HUES48 (cell line): ENCODE data around the gene TRIM5.
"Not testable (repeated sequence)": the region's sequence is repeated elsewhere in the genome, so short reads cannot be mapped to it uniquely, and the experiment has no call there.

Experiments
- H3K27ac ChIP-seq: one replicate; pipeline ENCODE4 v1.7.0; 2013; ENCODE audit warnings: low read depth, low read length, inconsistent platforms
- H3K27me3 ChIP-seq: 2 replicates; pipeline ENCODE4 v1.6.1; 2013; ENCODE audit warnings: mild to moderate bottlenecking, low read length; ENCODE audit not compliant: control insufficient read depth, insufficient read depth
- H3K36me3 ChIP-seq: 2 replicates; pipeline ENCODE4 v1.6.1; 2013; ENCODE audit warnings: low read length; ENCODE audit not compliant: control insufficient read depth, insufficient read depth
- H3K4me1 ChIP-seq: 2 replicates; pipeline ENCODE4 v1.6.1; 2013; ENCODE audit warnings: mild to moderate bottlenecking, low read length; ENCODE audit not compliant: control insufficient read depth, insufficient read depth
- H3K4me3 ChIP-seq: 2 replicates; pipeline ENCODE4 v1.5.1; 2013; ENCODE audit warnings: mild to moderate bottlenecking, low read depth, low read length
- H3K9ac ChIP-seq: 2 replicates; pipeline ENCODE4 v1.6.1; 2013; ENCODE audit warnings: mild to moderate bottlenecking, low read depth, low read length, moderate library complexity
- H3K9me3 ChIP-seq: 2 replicates; pipeline ENCODE4 v1.6.1; 2013; ENCODE audit warnings: low read length; ENCODE audit not compliant: control insufficient read depth, insufficient read depth

TRIM5 gene

GRCh38 chr11:5684646-5685362 lies at the start of gene TRIM5:
TSS of gene TRIM5 (minus strand) at chr11:5685074. CDS start at chr11:5680177, 4,897 bp downstream.
- H3K4me1 ChIP-seq = peaks cover 19% of the 10 kb centered on the region
- H3K9me3 ChIP-seq = no peaks in the 10 kb centered on the region
- no peaks in the 10 kb centered on the region for H3K27me3 ChIP-seq
- H3K36me3 ChIP-seq = peaks cover 3% of the 10 kb centered on the region; the same call in 1 of the 2 replicates
- peak within 1 kb of the TSS; percentile 84 for H3K9ac ChIP-seq
- peak within 1 kb of the TSS; percentile 61 for H3K4me3 ChIP-seq
- peak within 1 kb of the TSS; percentile 93 for H3K27ac ChIP-seq

DNA sequence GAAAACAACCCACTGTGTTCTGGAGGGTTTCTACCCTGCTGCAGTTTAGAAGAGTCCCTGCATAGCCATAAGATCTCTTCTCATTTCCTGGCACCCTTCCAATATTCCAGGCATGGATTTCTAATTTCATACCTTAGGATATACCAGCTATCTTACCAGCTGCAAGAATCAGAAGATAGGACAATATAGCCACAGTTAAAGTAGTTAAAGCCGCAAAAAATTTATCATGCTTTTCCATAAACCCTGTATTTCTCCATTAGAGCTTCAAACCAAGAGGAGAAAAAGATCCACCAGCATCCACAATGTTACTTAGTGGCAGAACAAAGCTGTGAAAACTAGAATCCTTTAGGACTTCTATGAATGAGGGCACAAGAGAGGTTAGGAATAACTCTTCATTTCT lies 42.8 kb upstream of the TRIM5 start:
- no peaks in the 10 kb centered on the region for H3K27me3 ChIP-seq
- H3K9ac ChIP-seq = no peak overlapping the region
- no peak overlapping the region for H3K27ac ChIP-seq
- no peaks in the 10 kb centered on the region for H3K4me1 ChIP-seq
- H3K4me3 ChIP-seq = no peak overlapping the region
- H3K9me3 ChIP-seq = no peaks in the 10 kb centered on the region
- no peaks in the 10 kb centered on the region for H3K36me3 ChIP-seq

DNA sequence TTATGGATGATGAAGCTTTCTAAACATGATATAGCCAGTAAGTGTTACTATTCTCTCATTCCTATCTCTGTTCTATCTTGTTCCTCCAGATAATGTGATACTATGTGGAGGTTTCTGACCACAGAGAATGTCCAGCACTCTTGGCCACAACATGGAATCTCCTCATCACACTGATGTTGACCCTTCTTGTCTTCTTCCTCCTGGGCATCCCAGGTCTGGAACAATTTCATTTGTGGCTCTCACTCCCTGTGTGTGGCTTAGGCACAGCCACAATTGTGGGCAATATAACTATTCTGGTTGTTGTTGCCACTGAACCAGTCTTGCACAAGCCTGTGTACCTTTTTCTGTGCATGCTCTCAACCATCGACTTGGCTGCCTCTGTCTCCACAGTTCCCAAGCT lies 41.5 kb upstream of the TRIM5 start:
- no peak overlapping the region for H3K9ac ChIP-seq
- H3K4me3 ChIP-seq = no peak overlapping the region
- no peak overlapping the region for H3K27ac ChIP-seq
- H3K9me3 ChIP-seq = no peaks in the 10 kb centered on the region
- no peaks in the 10 kb centered on the region for H3K4me1 ChIP-seq
- no peaks in the 10 kb centered on the region for H3K36me3 ChIP-seq
- H3K27me3 ChIP-seq = no peaks in the 10 kb centered on the region

GRCh38 chr11:5722622-5723021 lies 37.7 kb upstream of the TRIM5 start:
- H3K4me3 ChIP-seq = no peak overlapping the region
- no peaks in the 10 kb centered on the region for H3K4me1 ChIP-seq
- H3K9ac ChIP-seq = no peak overlapping the region
- H3K27me3 ChIP-seq = no peaks in the 10 kb centered on the region
- H3K9me3 ChIP-seq = no peaks in the 10 kb centered on the region
- no peaks in the 10 kb centered on the region for H3K36me3 ChIP-seq
- H3K27ac ChIP-seq = no peak overlapping the region

- no peaks in the 10 kb centered on the region for H3K9me3 ChIP-seq
- no peak overlapping the region for H3K27ac ChIP-seq
These were observed 35.0 kb upstream of the TRIM5 start for GRCh38 chr11:5719703-5720495.

GRCh38 chr11:5716518-5716917 lies 31.6 kb upstream of the TRIM5 start:
- not testable (repeated sequence) for H3K9me3 ChIP-seq, H3K27me3 ChIP-seq, H3K9ac ChIP-seq, H3K4me3 ChIP-seq, H3K4me1 ChIP-seq, H3K27ac ChIP-seq, H3K36me3 ChIP-seq

More at GRCh38 chr11:5719703-5720495, 35.0 kb upstream of the TRIM5 start:
- Histone ChIP-seq H3K36me3 (no peaks in the 10 kb centered on the region), H3K4me1 (no peaks in the 10 kb centered on the region), H3K4me3 (no peak overlapping the region), H3K9ac (no peak overlapping the region), H3K27me3 (no peaks in the 10 kb centered on the region)

DNA sequence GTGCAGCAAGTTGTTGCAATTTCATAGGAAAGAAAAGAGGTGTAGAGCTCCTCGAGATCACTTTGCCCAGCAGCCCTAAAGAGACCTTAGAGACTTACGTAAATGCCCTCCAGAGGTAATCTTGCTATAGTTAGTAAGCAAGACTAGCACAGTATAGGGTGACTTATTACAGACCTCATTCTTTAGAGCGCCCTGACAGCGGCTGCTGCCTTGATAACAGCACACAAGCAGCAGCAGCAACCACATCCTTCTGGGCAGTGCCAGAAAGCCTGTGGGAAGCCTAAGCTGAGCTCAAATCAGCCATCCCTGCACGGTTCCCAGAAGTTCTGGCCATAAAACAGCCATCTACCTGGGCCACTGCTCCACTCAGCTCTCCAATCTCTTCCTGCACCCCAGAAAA lies 28.8 kb upstream of the TRIM5 start:
- no peaks in the 10 kb centered on the region for H3K9me3 ChIP-seq
- H3K4me1 ChIP-seq = no peaks in the 10 kb centered on the region
- no peak overlapping the region for H3K4me3 ChIP-seq
- no peak overlapping the region for H3K9ac ChIP-seq
- no peaks in the 10 kb centered on the region for H3K27me3 ChIP-seq
- peaks cover 7% of the 10 kb centered on the region; the same call in 1 of the 2 replicates for H3K36me3 ChIP-seq
- no peak overlapping the region for H3K27ac ChIP-seq

DNA sequence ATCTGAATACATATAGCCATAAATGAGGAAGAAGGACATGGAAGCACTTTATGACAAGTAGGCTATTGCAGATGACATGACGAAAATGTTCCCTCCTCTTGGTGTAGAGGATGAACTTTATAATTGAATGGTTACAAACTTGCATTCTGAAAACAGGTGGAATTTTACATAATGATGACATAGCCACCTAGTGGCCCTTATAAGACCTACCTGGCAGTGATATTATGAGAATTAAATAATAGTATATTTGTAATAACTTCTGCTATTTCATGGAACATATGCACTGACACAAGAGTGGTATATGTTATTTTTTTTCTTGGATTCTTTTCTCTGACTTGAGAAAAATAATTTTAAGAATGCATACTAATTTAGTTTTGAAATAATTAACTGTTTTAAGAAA lies 27.6 kb upstream of the TRIM5 start:
- H3K9ac ChIP-seq = no peak overlapping the region
- peaks cover 17% of the 10 kb centered on the region for H3K36me3 ChIP-seq
- no peaks in the 10 kb centered on the region for H3K4me1 ChIP-seq

DNA sequence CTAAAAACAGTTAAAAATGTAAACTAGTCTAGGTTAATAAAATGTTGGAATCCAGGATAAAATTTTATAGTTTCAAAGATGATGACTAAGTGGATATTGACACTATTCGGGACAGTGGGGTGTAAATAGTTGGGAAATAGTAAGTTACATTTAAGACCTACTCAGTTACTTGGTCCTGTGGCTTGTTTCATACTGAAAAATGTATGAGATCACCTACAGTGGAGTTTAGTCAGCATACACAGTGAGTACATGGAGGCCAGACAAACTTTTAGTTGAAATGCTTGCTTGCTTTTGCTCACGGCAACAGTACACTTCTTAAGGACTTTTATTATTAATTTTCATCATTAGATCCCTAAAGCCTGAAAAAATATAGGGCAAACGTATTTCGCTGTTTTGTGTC lies 20.8 kb upstream of the TRIM5 start:
- H3K9me3 ChIP-seq = no peaks in the 10 kb centered on the region
- H3K4me1 ChIP-seq = no peaks in the 10 kb centered on the region
- peaks cover 51% of the 10 kb centered on the region for H3K36me3 ChIP-seq
- no peaks in the 10 kb centered on the region for H3K27me3 ChIP-seq
- H3K27ac ChIP-seq = no peak overlapping the region
- no peak overlapping the region for H3K9ac ChIP-seq
- H3K4me3 ChIP-seq = no peak overlapping the region

More for the DNA sequence above, 27.6 kb upstream of the TRIM5 start:
- no peak overlapping the region for H3K4me3 ChIP-seq
- no peaks in the 10 kb centered on the region for H3K27me3 ChIP-seq
- no peaks in the 10 kb centered on the region for H3K9me3 ChIP-seq
- H3K27ac ChIP-seq = no peak overlapping the region

DNA sequence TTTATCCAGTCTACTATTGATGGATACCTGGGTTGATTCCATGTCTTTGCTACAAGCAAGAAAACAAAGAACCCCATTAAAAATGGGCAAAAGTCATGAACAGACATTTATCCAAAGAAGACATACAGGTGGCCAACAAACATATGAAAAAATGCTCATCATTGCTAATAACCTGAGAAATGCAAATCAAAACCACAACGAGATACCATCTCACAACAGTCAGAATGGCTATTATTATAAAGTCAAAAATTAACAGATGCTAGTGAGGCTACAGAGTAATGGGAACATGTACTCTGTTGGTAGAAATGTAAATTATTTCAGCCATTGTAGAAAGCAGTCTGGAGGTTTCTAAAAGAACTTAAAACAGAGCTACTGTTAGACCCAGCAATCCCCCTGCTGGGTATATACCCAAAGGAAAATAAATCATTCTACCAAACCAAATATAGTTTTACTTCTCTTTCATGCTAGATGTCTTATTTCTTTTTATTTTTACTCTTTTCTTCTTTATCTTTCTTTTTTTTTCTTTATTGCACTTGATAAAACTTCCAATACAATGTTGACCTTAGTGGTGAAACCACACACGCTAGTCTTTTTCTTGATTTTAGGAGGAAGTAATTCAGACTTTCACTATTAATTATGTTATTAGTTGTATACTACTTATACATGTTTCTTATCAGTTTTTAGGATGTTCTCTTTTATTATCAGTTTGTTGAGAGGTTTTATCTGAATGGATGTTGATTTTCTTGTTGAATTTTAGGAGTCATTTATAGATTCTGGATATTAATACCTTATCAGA lies 19.1 kb upstream of the TRIM5 start:
- H3K9ac ChIP-seq = no peak overlapping the region
- no peak overlapping the region for H3K4me3 ChIP-seq
- H3K27me3 ChIP-seq = no peaks in the 10 kb centered on the region
- H3K36me3 ChIP-seq = peaks cover 52% of the 10 kb centered on the region
- no peaks in the 10 kb centered on the region for H3K4me1 ChIP-seq
- H3K9me3 ChIP-seq = no peaks in the 10 kb centered on the region
- no peak overlapping the region for H3K27ac ChIP-seq
